Left colon (tissue), 2 donors: ENCODE data around the gene CLK1. TPM values are rescaled to one million over a fixed set of nuclear protein-coding genes. Genes with fewer than 3 reads are reported as not detected.

Experiments
- ATAC-seq: fragments of 200-7000 bp; cut with Tn5 transposase; one replicate; pipeline ENCODE4 v1.9.1; 2020; ENCODE audit warnings: mild to moderate bottlenecking, moderate library complexity
- DNase-seq, 2 donors: peaks; one replicate each; pipeline ENCODE4 v3.0.0-alpha.2; 2020
- intact Hi-C, 2 donors: fragments of 100-400 bp; cut with DNase I in 1 of 2; cut with micrococcal nuclease in 1 of 2; formaldehyde crosslinking; loops; one replicate each; pipeline versions ENCODE4 v1.11.2 to v1.14.0; 2022; cut with DNase I, micrococcal nuclease
- total RNA-seq, 2 donors: library from RNA; stranded (reverse); fragmentation: NEBNext Ultra II Directional; extraction: Animal tissue kit (Norgen Biotek cat#: 25700); gene quantifications; one replicate each; pipeline ENCODE4 v1.2.1, GENCODE V29; 2021
- donor health status: DM: no; HTN: no; CAD: no.
- donor health status: DM: yes; HTN: yes; CAD: no.

Gene CLK1
- total RNA-seq, 2 donors from 2014 or later, result 60.3 to 61.9 TPM

DNA sequence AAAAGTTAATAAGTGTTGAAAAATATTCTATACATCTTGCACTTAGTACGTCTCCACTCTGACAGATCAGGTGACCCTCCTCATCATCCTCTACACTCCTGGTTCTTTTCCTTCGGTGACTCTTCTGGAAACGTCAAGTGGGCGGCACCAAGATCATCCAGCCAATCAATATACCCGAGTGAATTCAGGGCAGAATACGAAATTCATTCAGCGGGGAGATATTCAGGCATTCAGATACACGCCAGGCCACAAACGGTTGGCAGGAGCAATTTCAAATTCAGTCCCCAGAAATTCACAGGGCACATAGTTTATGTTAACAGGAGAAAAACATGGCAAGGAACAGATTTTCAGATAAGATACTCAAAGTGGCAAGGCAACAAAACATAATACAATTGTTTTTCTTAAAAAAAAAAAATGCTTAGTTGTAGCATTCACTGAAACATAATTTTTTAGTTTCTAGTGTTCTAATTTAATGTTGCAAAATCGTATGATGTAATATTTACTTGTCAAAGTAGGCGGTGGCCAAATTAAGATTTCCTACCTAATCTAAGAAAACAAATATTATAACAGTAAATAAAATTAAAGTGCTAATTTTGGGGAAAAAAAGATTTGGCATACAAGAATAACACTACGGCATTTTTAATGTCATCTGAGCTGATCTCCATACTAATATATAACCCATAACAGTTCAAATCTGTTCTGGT lies 4.2 kb downstream of the CLK1 start:
- intact Hi-C loops, result no loop called here
- DNase-seq, result no peak
- ATAC-seq, result no peak

GRCh38 chr2:200856806-200857205 lies 7.7 kb downstream of the CLK1 start:
- DNase-seq (no peak), ATAC-seq (no peak)
- intact Hi-C loops, result no loop called here

DNA sequence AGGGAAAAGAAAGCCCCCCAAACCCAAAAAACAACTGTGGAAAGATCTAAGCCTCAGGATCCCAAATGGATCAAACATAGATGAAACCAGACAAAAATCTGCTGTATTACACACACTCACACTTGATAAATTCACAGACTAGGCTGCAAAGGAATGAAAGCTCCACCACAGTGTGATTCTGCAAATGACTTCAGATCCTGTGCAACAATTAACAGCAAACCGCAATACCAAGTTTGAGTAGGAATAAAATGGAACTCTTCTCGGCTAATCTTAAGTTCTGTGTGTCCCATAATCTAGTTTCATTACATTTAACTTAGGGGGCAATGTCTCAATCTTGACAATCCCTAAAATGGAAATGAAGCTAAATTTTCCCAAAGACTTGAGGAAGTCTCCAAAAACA lies 11.9 kb downstream of the CLK1 start:
- intact Hi-C loops, result no loop called here
- DNase-seq (no peak), ATAC-seq (no peak)

DNA sequence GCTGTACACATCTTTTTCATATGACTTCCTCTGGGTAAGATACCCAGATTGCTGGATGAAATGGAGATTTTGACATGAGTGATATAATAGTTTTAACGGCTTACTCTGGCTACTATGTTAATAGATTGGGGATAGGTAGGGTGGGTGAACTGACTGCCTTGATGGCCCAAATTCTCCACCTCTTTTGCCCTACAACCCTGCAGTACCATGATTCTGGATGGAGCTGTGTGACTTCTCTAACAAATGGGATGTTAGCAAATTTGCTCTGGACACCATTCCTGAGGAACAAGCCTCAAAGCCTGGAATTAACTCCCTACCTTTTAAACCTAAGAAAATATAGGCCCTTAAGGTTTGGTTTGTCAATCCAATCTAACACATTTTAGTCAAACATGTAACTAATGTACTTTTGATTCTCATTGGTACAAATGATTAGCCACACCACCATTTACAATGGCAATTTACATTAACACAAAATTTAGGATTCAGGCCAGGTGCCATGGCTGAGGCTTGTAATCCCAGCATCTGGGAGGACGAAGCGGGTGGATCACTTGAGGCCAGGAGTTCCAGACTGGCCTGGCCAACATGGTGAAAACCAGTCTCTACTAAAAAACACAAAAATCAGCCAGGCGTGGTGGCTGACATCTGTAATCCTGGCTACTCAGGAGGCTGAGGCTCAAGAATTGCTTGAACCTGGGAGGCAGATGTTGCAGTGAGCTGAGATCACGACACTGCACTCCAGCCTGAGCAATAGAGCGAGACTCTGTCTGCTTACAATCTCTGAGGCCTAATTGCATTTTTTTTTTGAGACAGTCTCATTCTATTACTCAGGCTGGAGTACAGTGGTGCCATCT lies 12.8 kb downstream of the CLK1 start:
- intact Hi-C loops, result no loop called here
- no peak for DNase-seq
- ATAC-seq, result no peak

DNA sequence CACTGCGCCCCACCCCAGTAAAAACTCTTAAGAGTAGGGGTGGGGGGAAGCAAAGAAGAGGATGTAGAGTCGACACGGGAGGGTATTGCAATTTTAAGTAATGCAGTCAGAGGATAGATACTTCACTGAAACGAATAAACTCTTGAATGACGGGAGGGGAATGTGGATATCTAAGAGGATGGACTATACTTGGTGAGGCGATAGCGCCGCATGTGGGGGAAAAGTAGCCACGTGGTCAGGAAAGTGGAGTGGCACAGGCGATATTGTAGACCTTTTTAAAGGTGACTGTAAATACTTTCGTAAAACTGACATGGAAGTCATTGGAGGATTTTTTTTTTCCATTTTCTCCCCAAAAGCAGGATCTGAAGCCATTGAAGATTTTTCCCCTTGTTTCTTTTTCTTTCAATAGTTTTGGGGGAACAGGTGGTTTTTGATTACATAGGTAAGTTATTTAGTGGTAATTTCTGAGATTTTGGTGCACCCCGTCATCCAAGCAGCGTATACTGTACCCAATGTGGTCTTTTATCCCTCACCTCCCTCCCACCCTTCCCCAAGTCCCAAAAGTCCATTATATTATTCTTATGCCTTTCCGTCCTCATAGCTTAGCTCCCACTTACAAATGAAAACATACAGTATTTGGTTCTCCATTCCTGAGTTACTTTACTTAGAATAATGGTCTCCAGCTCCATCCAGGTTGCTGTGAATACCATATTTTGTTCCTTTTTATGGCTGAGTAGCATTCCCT lies 13.8 kb downstream of the CLK1 start:
- intact Hi-C loops, result no loop called here
- DNase-seq, result no peak
- ATAC-seq, result no peak

- intact Hi-C loops, result no loop called here
- ATAC-seq (no peak), DNase-seq (no peak)
Observed at GRCh38 chr2:200847939-200848338, 16.5 kb downstream of the CLK1 start.

- DNase-seq (no peak), ATAC-seq (peak; percentile 81)
- intact Hi-C loops, result no loop called here
Observed at GRCh38 chr2:200847269-200847668, 17.2 kb downstream of the CLK1 start.

DNA sequence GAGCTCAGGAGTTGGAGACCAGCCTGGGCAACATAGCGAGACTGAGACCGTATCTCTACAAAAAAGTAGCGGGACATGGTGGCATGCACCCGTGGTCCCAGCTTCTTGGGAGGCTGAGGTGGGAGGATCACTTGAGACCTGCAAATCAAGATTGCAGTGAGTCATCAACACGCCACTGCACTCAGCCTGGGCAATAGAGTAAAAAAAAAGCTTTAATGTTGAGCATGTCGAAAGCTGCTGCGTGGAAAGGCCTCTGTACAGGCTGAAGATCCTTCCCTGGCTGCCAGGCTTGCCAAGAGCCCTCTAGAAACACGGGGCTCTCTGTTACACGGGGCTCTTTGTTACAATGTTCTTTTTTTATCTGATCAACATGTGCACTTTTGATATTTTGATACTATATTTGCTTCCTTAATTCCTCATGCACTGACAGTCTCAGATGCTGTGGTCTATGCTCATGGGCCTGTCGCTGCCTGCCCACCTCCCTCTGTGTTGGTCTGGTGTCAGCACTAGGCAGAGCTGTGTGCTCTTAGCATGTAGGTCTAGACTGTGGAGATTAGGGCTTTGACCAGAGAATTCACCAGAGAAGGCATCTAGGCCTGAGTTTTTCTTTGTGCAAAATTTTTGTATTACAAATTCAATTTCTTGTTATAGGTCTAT lies 18.7 kb downstream of the CLK1 start:
- DNase-seq (no peak), ATAC-seq (no peak)
- intact Hi-C loops, result no loop called here

DNA sequence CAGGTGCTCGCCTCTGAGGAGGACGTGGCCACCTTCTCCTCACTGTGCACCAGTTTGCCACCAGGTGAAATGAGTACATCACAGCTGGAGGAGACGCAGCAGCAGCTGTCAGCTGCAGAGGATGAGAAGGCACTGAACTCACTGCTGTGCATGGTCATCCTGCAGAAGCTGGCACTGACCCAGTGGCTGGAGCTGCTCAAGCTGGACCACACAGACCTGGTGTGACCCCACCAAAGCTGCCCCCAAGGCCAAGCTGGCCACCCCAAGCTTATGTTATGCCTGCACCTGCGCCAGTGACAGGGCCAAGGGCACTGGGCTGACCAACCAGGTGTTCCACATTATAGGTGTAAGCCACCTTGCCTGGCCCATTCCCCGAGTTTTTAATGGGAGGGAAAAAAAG lies 19.3 kb downstream of the CLK1 start:
- ATAC-seq (no peak), DNase-seq (no peak)
- intact Hi-C loops, result no loop called here

GRCh38 chr2:200843993-200844948 lies 20.2 kb downstream of the CLK1 start:
- ATAC-seq (no peak), DNase-seq (no peak)
- intact Hi-C loops, result no loop called here

DNA sequence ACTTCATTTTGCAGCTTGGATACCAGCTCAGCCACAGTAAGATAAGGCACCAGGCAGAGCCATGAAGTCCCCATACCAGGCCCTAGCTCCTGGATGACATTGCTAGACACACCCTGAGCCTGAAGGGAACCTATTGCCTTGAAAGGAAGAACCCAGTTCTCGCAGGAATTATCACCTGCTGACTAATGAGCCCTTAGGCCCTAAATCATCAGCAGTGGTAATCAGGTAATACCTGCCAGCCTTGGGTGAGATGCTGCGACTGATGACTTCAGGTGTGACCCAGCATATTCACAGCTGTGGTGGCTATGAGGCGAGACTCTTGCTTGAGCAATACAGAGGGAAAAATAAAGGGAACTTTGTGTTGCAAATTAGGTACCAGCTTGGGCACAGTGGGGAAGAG lies 24.9 kb downstream of the CLK1 start:
- intact Hi-C loops, result no loop called here
- no peak for DNase-seq
- no peak for ATAC-seq

DNA sequence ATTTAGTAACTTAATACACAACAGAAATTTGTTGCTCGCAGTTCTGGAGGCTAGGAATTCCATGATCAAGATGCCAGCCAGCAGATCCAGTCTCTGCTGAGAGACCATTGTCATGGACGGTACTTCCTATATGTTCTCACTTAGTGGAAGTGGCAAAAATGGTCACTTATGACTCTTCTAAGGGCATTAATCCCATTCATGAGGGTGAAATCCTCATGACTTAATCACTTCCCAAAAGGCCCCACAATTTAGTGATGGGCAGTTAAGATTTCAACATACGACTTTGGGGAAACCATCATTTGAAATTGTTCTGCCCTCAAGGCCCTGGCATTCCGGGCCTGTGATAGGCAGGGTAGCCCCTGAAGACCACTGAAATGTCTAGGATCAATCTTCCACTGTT lies 29.8 kb downstream of the CLK1 start:
- DNase-seq, result no peak
- intact Hi-C loops, result no loop called here
- ATAC-seq, result no peak

- intact Hi-C loops, result no loop called here
- peak; percentile 8 for ATAC-seq
Observed at GRCh38 chr2:200829258-200829655, 35.2 kb downstream of the CLK1 start.

GRCh38 chr2:200828572-200829257 lies 35.7 kb downstream of the CLK1 start:
- intact Hi-C loops, result no loop called here
- peak in 1 of 2 donors; percentile 36 for DNase-seq
- peak; percentile 88 for ATAC-seq

More at GRCh38 chr2:200829258-200829655, 35.2 kb downstream of the CLK1 start:
- no peak for DNase-seq

DNA sequence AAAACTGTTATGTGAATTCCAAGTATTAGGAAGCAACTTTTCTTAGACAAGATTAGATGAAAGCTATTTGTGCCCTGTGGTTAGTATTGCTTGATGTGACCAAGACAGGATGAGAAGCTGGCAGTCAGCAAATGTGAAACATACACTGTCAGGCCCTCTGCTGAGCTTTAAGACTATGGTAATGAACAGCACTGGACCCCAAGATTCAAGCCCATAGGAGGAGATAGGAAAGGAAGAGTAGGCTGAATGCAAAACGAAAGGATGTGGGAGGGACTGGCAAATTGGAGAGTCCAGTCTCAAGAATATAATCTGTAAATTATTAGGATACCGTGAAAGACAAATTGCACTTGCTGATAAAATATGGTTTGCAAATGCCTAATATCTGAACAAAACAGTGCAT lies 36.4 kb downstream of the CLK1 start:
- ATAC-seq, result no peak
- intact Hi-C loops, result no loop called here
- DNase-seq, result no peak

- no peak for DNase-seq
- intact Hi-C loops, result no loop called here
- ATAC-seq, result no peak
Observed at GRCh38 chr2:200821686-200822245, 42.7 kb downstream of the CLK1 start.

DNA sequence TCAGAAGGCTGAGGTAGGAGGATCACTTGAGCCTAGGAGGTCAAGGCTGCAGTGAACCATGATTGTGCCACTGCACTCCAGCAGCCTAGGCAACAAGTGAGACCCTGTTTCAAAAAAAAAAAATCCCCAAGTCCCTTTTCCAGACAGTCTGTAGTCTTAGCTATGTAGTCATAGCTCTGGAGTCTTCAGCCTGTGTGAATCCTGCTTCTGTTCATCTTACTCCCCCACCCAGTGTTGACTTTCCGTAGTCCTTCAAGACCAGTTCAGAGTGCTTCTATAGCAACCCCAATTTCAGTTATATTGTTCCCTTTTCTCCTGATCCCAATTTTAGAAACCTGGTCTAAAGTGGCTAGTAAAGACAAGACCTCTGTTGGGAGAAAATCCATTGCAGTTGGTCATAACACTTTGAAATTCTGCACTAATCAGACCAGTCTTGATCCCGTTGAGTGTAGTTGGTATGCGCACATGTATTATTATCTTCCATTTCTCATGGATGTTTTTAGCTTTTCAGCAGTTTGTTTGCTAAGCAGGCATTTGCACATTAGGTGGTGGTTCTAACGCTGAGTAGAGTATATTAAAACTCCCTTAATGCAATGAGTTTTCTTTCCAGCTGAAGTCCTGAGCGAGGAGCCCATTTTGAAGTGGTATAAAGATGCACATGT lies 43.8 kb downstream of the CLK1 start:
- ATAC-seq (no peak), DNase-seq (no peak)
- intact Hi-C loops, result no loop called here
